Endothelial cell of umbilical vein (primary cell): Measurements from ENCODE around the gene CARD9. TPM values are rescaled to one million over a fixed set of nuclear protein-coding genes. Genes with fewer than 3 reads are reported as not detected.

Experiments
- BruUV-seq: library from RNA; stranded (reverse); fragments of 400-500 nt; replicated peaks from 2 replicates; lab custom pipeline; 2021; lab: Mats Ljungman, UMichigan
- CTCF ChIA-PET: fragments of 300-600, 350-600 bp; sonication (Branson Sonifier 250); formaldehyde crosslinking; loops from one replicate; lab custom pipeline; 2021; ENCODE audit warnings: antibody characterized with exemption, inconsistent platforms; lab: Charles Lee
- POLR2A ChIA-PET: fragments of 300-600, 350-600 bp; sonication (Branson Sonifier 250); formaldehyde crosslinking; loops from one replicate; lab custom pipeline; 2021; ENCODE audit warnings: antibody characterized with exemption, inconsistent platforms; lab: Charles Lee
- DNase-seq: peaks from one replicate; pipeline ENCODE4 v3.0.0-alpha.2; 2011; ENCODE audit warnings: low read depth, low spot score
- FAIRE-seq: peaks from 2 replicates; lab custom pipeline; 2011; peaks lifted over from hg19 to GRCh38; lab: Jason Lieb, UNC
- H2AFZ ChIP-seq: 2 replicates; pipeline ENCODE4 v1.6.0; 2012; ENCODE audit warnings: low read depth, low read length, control low read depth, inconsistent platforms
- H3K27ac ChIP-seq: 2 replicates; pipeline ENCODE4 v1.5.1; 2011; ENCODE audit warnings: low read depth, mild to moderate bottlenecking, control low read depth, low read length, moderate library complexity; ENCODE audit not compliant: insufficient read depth
- H3K27me3 ChIP-seq, 2 experiments: 2 replicates each; pipeline versions ENCODE4 v1.6.0 to v1.6.1; 2011; ENCODE audit warnings: low read length in 2 of 2, mixed read lengths in 1 of 2; ENCODE audit not compliant: control insufficient read depth in 2 of 2, insufficient read depth in 2 of 2
- H3K36me3 ChIP-seq, 2 experiments: 2 replicates in 1 of 2; 3 replicates in 1 of 2; pipeline ENCODE4 v1.5.1; 2011; ENCODE audit warnings: low read length in 2 of 2, mild to moderate bottlenecking in 1 of 2, moderate library complexity in 1 of 2; ENCODE audit not compliant: control insufficient read depth in 2 of 2, insufficient read depth in 2 of 2; ENCODE audit errors: extremely low read depth in 1 of 2
- H3K4me1 ChIP-seq: 3 replicates; pipeline ENCODE4 v1.5.1; 2011; ENCODE audit warnings: mild to moderate bottlenecking, low read length; ENCODE audit not compliant: control insufficient read depth, insufficient read depth; ENCODE audit errors: extremely low read depth
- H3K4me2 ChIP-seq: 2 replicates; pipeline ENCODE4 v1.6.1; 2011; ENCODE audit warnings: low read length, control low read depth, mixed read lengths; ENCODE audit not compliant: insufficient read depth
- H3K4me3 ChIP-seq, 3 experiments: fragments of 200-600 bp in 1 of 3; sonication (generic), shearing (Covaris generic) in 1 of 3; replicated peaks in 1 of 3; 2 replicates each; pipeline ENCODE4 v1.5.1; 2011 to 2016; ENCODE audit warnings: control low read depth in 3 of 3, low read length in 3 of 3, mild to moderate bottlenecking in 2 of 3, inconsistent platforms in 1 of 3, low read depth in 1 of 3, moderate library complexity in 1 of 3; ENCODE audit not compliant: insufficient read depth in 1 of 3
- H3K79me2 ChIP-seq: 2 replicates; pipeline ENCODE4 v1.6.0; 2012; ENCODE audit warnings: low read length, inconsistent platforms; ENCODE audit not compliant: control insufficient read depth, insufficient read depth
- H3K9ac ChIP-seq: replicated peaks from 2 replicates; pipeline ENCODE3; 2011; ENCODE audit warnings: low read length, control low read depth; ENCODE audit not compliant: insufficient read depth; ENCODE audit errors: extremely low read depth
- H3K9me1 ChIP-seq: replicated peaks from 3 replicates; pipeline ENCODE4 v1.6.0; 2011; ENCODE audit warnings: mild to moderate bottlenecking, low read length; ENCODE audit not compliant: control insufficient read depth, insufficient read depth; ENCODE audit errors: extremely low read depth
- H3K9me3 ChIP-seq: replicated peaks from 2 replicates; pipeline ENCODE4 v1.5.1; 2012; ENCODE audit warnings: low read length, inconsistent platforms; ENCODE audit not compliant: control insufficient read depth, insufficient read depth
- H4K20me1 ChIP-seq: replicated peaks from 2 replicates; pipeline ENCODE3; 2011; ENCODE audit warnings: mild to moderate bottlenecking, low read length; ENCODE audit not compliant: control insufficient read depth, insufficient read depth; ENCODE audit errors: extremely low read depth
- GATA2 ChIP-seq: IDR thresholded peaks from 2 replicates; pipeline ENCODE4 v1.7.0; 2011; ENCODE audit warnings: low read depth, mild to moderate bottlenecking, moderate library complexity, mixed read lengths, low read length; ENCODE audit not compliant: insufficient read length, insufficient read depth
- MYC ChIP-seq: IDR thresholded peaks from one replicate; pipeline ENCODE4 v1.6.1; 2011; ENCODE audit warnings: mild to moderate bottlenecking, low read depth, low read length
- POLR2A ChIP-seq: IDR thresholded peaks from 2 replicates; pipeline ENCODE4 v1.6.1; 2012; ENCODE audit warnings: low read depth, mild to moderate bottlenecking, control low read depth, low read length
- dilution Hi-C: fragments of 300-500 bp; cut with MboI; formaldehyde crosslinking; loops from one replicate; pipeline ENCODE4 v1.15.0; 2019; ENCODE audit warnings: low sequenced_read_pairs; ENCODE audit not compliant: extremely low pct_ligation_motif_present
- intact Hi-C: fragments of 100-400 bp; cut with micrococcal nuclease; formaldehyde crosslinking; loops from one replicate; pipeline ENCODE4 v1.10.0; 2022
- polyA plus RNA-seq, 4 experiments: library from polyadenylated mRNA; depleted of rRNA in 3 of 4; stranded (reverse) in 3 of 4; unstranded in 1 of 4; fragments of >200 nt; gene quantifications; 2 replicates each; pipeline versions ENCODE4 v1.2.1 to v1.2.3, GENCODE V29; 2011 to 2012; ENCODE audit warnings: missing spikeins in 1 of 4
- total RNA-seq: library from RNA; stranded (reverse); gene quantifications from 2 replicates; pipeline ENCODE4 v1.2.3, GENCODE V29; 2021
- TF ChIP-seq, protein P1 (sequence below): IDR thresholded peaks from 2 replicates; pipeline ENCODE4 v1.6.1; 2011; ENCODE audit not compliant: insufficient read depth, insufficient read length
- TF ChIP-seq, protein P2 (sequence below), 2 donors: IDR thresholded peaks; 1 replicate in 1 of 2; 2 replicates in 1 of 2; pipeline ENCODE4 v1.5.1; 2011; ENCODE audit warnings: low read length in 2 of 2, mild to moderate bottlenecking in 2 of 2, moderate library complexity in 2 of 2, control low read depth in 1 of 2, inconsistent platforms in 1 of 2, low read depth in 1 of 2; ENCODE audit not compliant: insufficient read depth in 1 of 2; ENCODE audit errors: extremely low read depth in 1 of 2

CARD9 gene
- total and polyA plus RNA-seq, 2 donors (not counting 3 experiments of a cell fraction or from before 2014, with no cell fraction given): 0.22 to 0.71 TPM

DNA sequence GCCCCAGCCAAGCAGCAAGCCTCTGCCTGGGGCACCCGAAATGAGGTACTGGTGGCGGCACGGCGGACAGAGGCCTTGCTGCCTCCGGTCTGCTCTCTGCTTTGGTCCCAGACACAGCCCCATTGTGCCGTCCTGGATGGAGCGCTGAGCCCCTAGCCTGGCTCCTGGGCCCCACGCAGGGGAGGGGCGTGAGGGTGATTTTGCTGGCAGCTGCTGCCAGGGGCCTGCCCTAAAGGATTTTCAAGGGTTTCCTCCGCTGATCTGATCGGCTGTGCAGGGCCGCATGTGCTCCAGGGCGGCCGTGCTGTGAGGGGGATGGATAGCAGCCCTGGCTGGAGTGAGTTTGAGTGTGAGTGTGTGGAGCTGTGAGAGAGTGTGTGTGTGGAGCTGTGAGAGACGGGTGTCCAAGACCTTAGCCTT is 44.8 kb downstream of the CARD9 start:
- Histone ChIP-seq H3K27ac (peak overlapping the region; percentile 58), H3K27me3 (no peaks in the 10 kb centered on the region), H3K4me1 (peaks cover 20% of the 10 kb centered on the region), H3K4me2 (peak overlapping the region; percentile 94), H3K36me3 (no peaks in the 10 kb centered on the region), H3K9ac (peak overlapping the region; percentile 87), H4K20me1 (no peaks in the 10 kb centered on the region), H3K4me3 (peak overlapping the region; percentile 66 to 80 (median 71)), H3K9me1 (no peaks in the 10 kb centered on the region), H2AFZ (no peak overlapping the region), H3K9me3 (no peaks in the 10 kb centered on the region), H3K79me2 (peaks cover 40% of the 10 kb centered on the region)
- FAIRE-seq: peak; percentile 48
- DNase-seq: peak; percentile 44
- dilution Hi-C loops (no loop called here), intact Hi-C loops (no loop called here)
- TF ChIP-seq GATA2 (no peak), MYC (no peak), POLR2A (no peak)
- TF ChIP-seq, protein P1, sequence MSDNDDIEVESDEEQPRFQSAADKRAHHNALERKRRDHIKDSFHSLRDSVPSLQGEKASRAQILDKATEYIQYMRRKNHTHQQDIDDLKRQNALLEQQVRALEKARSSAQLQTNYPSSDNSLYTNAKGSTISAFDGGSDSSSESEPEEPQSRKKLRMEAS: no peak
- TF ChIP-seq, protein P2, sequence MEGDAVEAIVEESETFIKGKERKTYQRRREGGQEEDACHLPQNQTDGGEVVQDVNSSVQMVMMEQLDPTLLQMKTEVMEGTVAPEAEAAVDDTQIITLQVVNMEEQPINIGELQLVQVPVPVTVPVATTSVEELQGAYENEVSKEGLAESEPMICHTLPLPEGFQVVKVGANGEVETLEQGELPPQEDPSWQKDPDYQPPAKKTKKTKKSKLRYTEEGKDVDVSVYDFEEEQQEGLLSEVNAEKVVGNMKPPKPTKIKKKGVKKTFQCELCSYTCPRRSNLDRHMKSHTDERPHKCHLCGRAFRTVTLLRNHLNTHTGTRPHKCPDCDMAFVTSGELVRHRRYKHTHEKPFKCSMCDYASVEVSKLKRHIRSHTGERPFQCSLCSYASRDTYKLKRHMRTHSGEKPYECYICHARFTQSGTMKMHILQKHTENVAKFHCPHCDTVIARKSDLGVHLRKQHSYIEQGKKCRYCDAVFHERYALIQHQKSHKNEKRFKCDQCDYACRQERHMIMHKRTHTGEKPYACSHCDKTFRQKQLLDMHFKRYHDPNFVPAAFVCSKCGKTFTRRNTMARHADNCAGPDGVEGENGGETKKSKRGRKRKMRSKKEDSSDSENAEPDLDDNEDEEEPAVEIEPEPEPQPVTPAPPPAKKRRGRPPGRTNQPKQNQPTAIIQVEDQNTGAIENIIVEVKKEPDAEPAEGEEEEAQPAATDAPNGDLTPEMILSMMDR (IDR thresholded peaks at IDR 0.05; ENCODE audit: extremely low read depth in 1 of 2, insufficient read depth in 1 of 2, low read depth in 1 of 2, low read length in 2 of 2): no peak
- ChIA-PET POLR2A (no interaction called here), CTCF (interaction anchor here (0.8 to 1.1 kb wide), 4 partner anchors 9 to 34 kb away, joined by 3 to 4 read pairs (median 3); no protein-coding TSS in a partner anchor)
- BruUV-seq: no TSS peak
